Activated gamma-delta T cell treated with Interleukin-2 at 50 U/mL for 16 hours (primary cell): ENCODE results near the gene STAT3.
"Not testable (repeated sequence)": the region's sequence is repeated elsewhere in the genome, so short reads cannot be mapped to it uniquely, and the experiment has no call there.

Experiments used
- DNase-seq: peaks from one replicate; pipeline ENCODE4 v3.0.0-alpha.2; 2020

STAT3 gene

DNA sequence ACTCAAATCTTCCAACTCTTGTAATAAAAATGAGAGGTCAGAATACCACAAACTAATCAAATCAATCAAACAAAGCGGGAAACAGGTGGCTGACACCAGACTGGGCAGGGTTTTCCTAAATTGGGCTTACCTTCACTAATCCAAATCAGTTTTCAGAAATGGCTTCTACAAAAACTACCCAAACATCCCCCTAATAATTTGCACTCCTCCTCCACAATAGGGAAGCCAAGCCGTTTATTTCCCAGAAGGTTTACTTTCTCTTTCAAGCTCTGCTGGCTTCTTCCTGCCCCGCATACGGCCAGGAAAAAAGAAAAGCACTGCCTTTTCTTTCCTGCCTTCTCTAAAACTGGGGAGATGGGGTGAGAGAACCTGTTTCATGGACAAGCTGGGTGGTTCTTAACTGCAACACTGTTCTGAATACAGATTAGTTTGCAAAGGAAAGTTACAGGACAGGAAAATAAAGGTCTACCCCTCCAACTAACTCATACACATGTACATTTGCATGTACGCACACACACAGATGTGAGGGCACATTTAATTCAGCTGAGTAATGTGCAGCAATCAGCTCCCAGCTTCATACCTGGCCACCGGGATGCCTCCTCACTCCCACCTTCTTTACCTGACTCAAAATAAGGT is 9.2 kb downstream of the STAT3 start:
- no peak for DNase-seq

DNA sequence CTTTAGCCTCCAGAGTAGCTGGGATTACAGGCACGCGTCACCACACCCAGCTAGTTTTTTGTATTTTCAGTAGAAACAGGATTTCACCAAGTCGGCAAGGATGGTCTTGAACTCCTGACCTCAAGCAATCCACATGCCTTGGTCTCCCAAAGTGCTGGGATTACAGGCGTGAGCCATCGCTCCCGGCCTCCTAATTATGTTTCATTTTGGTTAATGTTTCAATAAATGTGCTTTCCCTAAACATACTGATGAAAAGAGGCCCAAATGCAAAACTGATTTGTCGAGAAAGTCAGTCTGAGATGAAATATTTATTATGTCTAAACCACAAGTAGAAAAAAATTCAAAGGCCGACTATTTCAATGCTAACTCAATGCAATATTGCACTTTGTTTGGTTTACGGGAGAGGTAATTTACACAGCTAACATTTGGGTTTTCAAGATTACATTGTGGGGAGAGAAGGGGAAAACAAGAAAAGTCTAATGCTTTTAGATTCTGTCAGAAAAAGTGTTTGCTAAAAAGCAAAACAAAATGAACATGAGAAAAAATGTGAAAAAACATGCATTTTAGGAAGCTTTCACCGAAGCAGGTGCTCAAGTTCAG is 9.8 kb downstream of the STAT3 start:
- no peak for DNase-seq

DNA sequence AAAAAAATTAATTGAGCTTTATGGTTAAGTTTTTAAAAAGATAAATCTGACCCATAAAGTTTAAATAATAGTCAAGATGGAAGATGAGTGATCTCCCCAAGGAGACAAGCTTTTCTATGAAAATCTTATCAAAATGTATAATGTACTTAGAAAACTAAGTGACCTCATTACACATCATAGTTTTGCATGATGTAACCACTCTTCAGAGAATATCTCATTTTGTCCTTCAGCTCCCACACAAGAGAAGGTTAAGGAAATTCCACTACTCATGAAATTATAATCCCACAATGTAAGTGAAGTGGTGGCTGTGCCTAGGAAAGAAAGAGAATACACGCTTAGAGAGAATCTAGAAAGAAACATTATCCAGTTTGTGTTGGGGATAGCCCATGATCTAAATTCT is 14.3 kb downstream of the STAT3 start:
- DNase-seq: no peak

DNA sequence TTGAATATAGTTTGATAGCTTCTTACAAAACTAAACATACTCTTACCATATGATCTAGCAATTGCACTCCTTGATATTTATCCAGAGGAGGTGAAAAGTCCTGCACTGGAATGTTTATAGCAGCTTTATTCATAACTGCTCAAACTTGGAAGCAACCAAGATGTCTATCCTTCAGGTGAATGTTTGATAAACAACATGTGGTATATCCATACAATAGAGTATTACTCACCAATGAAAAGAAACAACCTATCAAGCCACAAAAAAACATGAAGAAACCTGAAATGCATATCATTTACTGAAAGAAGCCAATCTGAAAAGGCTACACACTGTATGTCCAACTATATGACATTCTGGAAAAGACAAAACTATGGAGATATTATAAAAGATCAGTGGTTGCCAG is 16.1 kb downstream of the STAT3 start:
- DNase-seq: no peak

DNA sequence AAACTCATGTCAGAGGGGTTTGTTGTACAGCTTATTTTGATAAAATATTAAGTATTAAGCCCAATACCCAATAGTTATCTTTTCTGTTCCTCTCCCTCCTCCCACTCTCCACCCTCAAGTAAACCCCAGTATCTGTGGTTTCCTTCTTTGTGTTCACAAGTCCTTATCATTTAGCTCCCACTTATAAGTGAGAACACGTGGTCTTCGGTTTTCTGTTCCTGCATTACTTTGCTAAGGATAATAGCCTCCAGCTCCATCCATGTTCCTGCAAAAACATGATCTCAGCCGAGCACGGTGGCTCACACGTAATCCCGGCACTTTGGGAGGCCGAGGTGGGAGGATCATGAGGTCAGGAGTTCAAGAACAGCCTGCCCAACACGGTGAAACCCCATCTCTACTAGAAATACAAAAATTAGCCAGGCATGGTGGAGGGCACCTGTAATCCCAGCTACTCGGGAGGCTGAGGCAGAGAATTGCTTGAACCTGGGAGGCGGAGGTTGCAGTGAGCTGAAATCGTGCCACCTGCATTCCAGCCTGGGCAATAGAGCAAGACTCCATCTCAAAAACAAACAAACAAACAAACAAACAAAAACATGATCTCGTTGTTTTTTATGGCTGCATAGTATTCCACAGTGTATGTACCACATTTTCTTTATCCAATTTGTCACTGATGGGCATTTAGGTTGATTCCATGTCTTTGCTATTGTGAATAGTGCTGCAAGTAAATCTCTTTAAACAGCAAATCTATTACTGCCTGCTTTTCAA is 19.3 kb downstream of the STAT3 start:
- not testable (repeated sequence) for DNase-seq

DNA sequence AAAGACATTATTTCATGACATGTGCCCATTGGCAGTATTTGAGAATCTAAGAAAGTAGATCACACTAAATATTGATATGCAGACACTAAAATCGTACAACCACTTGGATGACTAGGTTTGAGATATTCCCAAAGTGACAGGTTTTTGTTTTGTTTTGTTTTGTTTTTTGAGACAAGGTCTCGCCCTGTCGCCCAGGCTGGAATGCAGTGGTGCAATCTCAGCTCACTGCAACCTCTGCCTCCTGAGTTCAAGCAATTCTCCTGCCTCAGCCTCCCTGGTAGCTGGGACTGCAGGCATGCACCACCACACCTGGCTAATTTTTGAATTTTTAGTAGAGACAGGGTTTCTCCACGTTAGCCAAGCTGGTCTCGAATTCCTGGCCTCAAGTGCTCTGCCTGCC is 19.9 kb downstream of the STAT3 start:
- not testable (repeated sequence) for DNase-seq

DNA sequence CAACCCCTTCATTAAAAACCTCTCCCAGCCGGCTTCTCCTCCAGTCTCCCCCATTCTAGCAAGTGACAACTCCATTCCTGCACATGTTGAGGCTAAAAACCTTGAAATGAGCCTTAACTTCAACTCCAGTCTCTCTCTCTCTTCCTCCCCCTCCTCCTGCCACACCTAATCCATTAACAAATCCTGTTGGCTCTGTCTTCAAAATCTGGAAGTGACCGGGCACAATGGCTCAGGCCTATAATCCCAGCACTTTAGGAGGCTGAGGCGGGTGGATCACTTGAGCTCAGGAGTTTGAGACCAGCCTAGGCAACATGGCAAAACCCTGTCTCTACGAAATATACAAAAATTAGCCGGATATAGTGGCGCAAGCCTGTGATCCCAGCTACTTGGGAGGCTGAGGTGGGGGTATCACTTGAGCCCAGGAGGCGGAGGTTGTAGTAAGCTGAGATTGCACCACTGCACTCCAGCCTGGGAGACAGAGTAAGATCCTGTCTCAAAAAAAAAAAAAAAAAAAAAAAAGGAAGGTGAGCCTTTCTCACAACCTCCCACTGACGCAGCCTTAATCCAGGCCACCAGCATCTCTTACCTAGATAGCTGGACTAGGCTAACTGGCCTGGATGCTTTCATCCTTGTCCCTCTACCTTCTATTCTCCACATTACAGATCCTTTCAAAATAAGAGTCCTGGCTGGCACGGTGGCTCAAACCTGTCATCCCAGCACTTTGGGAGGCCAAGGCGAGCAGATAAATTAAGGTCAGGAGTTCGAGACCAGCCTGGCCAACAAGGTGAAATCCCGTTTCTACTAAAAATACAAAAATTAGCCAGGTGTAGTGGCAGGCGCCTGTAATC is 21.8 kb downstream of the STAT3 start:
- not testable (repeated sequence) for DNase-seq

DNA sequence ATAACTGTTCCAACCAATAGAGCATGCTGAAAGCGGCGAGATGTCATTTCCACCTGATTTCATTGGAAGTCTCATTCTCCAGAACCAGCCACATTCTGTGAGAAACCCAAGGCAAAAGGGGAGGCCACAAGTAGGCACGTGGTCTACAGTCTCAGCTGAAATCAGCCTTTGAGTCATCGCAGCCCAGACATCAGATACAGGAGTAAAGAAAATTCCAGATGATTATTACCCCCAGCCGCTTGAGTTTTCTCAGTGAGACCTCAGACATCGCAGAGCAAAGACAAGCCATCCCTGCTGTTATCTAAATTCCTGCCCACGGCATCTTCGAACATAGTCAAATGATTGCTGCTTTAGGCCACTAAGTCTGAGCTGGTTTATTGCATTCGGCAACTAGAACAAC is 23.1 kb downstream of the STAT3 start:
- no peak for DNase-seq

DNA sequence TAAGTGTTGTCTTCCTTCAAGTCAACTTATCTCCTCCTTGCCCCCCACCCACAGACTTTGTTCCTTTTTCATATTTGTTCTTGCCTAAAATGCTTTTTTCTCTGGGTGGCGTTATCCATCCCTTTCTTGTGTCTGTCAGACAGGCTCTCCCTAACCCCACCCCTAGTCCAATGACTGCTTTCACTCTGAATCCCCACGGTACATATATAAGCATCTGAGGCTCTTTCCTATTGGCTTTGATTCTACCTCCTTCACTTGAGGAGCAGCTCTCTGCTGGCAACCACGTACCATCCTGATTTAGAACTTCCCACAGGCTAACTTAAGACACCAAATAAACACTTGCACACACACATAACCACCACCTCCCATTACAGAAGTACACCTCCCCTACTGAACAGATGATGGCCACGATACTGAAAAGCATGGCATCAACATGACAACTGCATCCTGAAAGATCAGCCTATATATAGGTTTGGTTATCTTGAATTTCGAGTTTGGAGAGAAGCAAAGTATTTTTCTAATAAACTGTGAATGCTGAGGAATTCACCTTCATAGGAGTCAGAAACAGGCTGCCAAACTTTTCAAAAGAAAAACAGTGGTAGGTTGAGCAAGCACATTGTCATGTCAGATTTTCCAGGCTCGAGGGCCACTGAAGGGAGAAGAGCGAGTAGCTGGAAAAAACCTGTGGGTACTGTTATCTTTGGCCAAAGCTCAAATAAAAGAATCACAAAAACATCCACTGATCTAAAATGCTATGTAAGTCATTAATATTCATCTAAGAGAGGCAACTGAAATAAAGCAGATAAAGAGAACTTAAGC is 24.3 kb downstream of the STAT3 start:
- DNase-seq: no peak

DNA sequence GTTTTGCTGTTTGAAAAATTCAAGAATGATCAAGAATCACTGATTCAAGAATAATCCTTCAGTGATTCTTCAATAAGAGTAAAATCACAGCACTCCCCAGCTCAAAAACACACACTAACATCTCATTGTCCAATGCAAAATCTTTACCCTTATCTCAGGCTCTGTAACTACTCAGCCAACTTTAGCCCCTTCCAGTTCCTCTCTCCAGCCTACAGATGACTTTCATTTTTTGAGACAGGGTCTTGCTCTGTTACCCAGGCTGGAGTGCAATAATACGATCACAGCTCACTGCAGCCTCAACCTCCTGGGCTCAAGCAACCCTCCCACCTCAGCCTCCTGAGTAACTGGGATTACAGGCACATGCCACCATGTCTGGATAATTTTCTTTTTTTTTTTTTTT is 25.0 kb downstream of the STAT3 start:
- DNase-seq: no peak

DNA sequence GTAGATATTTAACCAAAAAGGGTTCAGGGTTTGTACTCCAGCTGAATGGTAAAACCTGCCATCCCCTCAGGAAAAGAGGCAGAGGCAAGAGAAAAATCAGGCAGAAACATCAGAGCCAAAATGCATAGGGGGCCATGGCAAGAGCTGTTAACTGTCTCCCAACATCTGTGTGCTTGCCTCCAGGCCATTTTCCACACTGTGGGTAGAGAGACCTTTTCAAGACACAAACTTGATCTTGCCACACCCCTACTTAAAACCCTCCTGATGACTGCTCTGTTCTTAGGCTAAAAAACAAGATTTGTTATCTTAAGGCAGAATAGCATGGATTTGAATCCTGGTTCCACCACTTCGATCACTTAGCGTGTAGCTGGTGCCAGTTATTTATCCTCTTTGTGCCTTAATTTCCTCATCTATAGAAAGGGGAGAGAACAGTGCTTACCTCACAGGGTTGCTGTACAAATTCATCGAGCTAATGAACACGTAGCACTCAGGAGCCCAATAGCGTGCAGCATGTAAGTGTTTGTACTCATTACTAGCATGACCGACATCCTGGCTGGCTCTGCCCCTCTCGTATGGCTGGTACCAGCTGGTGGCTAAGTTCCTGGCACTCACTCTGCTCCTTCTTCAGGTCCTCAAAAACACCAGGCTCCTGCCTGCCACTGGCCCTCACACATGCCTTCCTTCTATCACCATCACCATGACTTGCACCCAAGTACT is 25.8 kb downstream of the STAT3 start:
- DNase-seq: no peak

DNA sequence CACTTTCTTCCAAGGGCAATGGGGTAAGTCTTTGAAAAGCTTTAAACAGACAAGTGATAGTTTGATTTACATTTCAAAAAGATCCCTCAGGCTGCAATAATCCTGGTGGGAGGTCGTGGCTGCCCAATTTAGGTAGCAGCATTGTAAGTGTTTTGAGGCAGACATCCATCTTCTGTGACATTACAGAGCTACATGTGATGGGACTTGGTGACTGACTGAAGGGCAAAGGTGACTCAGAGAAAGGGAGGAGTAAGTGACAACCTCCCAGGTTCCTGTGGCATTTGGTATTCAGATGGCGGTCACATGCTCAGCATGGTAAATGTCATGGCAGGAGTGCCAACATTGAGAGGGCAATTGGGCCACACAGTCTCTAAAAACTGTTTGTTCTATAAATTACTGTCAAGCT is 26.5 kb downstream of the STAT3 start:
- peak; percentile 34 for DNase-seq

DNA sequence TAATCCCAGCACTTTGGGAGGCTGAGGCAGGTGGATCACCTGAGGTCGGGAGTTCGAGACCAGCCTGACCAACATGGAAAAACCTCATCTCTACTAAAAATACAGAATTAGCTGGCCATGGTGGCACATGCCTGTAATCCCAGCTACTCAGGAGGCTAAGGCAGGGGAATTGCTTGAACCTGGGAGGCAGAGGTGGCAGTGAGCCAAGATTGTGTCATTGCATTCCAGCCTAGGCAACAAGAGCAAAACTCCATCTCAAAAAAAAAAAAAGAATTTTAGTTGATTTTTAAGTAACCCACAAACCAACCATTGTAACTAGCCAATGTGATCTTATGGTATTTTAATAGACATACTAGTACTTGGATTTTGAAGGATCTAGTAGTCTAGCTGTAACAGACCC is 27.9 kb downstream of the STAT3 start:
- not testable (repeated sequence) for DNase-seq

DNA sequence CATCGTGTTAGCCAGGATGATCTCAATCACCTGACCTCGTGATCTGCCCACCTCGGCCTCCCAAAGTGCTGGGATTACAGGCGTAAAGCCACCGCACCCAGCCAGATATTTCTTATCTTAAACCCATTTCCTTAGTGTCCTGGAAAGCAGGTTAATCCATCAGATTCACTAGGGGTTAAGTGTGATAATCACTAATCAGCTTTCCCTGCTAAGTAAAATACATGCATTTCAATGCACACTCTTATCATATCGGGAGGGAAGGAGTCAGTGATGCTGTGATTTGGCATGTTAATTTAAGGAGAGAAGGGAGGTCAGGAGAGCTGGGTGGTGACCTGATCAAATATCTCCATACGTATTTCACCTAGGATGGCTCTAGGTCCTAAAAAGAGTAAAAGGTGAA is 29.1 kb downstream of the STAT3 start:
- no peak for DNase-seq

DNA sequence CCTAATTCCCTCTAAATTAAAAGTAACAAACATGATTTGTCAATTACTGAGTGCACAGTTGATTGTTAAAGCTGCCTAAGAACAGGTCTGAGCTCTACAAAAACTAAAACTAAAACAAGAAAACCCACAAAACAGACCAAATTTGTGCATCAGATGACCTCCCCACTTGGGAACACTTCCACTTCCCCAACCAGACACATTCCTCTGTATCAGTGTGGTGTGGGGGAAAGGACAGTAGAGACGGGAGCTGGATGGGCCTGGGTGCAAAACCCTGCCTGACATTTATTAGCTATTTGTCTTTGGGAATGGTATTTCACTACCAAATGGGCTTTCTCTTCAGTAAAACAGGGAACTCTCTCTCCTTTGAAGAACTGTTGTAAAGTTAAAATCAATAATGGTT is 29.8 kb downstream of the STAT3 start:
- no peak for DNase-seq

DNA sequence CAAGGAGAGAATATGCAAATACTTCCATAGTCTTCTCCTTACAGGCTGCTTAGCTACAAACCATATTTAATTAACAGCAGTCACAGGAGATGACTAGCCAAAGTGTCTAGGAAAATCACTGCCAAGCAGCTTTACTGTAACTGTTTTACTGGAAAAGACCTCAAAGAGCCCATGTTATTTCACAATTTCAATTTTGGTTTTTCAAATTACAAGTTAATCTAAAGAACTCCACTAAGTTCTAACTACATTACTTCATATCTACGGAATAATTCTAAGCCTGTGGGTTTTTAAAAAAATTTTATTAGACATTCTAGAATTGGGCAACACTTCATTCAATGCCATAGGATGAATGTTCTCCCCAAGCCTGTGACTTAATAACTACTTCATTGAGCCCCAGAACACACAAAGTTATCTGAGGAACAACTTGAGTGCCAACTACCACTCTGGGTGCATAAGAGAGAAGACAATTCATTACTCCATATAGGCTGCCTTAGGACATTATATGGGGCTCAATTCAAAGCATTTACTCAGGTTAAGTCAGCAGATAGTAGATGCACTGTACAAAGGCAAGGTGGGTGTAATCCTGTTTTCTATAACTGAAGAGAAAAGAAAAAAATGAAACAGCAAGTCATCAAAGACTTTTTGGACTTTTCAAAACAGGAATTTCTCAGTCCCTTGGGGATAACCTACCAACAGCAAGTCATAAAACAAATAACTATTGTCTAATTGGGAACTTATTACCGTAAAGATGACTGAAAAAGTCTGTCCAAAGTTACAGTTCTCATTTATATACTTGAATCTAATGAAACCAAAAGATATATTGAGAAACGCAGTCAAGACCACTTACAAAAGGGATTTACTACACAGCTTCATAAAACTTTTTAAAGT is 33.0 kb downstream of the STAT3 start:
- DNase-seq: no peak

DNA sequence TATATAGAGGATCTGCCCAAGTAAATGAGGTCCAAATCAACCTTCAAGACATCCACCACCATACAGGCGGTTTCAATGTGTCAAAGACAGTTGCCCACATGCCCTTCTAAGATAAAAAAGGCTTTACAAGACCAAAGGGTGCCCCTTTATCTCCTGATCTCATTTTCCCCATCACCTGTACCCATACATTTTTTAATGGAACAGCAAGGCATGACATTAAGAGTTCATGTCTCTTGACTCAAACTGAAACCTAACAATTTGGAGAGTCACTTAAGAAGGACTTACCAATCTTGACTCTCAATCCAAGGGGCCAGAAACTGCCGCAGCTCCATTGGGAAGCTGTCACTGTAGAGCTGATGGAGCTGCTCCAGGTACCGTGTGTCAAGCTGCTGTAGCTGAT is 40.1 kb downstream of the STAT3 start:
- DNase-seq: no peak

DNA sequence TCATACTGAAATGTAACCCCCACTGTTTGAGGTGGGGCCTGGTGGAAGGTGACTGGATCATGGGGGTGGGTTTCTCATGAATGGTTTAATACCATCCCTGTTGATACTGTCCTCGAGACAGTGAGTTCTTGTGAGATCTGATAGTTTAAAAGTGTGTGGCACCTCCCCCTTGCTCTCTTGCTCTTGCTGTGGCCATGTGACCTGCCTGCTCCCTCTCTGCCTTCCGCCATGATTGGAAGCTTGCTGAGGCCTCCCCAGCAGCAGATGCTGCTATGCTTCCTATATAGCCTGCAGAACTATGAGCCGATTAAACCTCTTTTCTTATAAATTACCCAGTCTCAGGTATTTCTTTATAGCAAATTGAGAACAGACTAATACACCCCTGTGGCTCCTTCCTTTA is 40.6 kb downstream of the STAT3 start:
- no peak for DNase-seq

DNA sequence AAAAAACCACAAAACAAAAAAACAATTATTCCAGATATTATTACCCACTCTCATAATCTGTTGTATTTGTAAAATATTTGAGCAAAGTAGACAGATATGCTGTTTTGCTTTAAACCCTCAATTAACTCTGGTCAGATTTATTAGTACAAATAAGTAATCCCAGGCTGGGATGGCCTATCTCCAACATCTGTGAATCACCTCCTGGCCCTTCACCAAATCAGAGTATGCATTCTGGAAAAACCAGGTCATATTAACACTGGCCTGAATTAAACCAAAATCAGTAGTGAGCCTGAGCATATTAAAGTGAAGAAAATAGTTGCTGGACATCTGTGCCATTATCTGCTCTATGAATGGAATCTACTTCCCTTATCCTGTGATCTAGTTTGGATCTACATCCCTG is 41.0 kb downstream of the STAT3 start:
- DNase-seq: no peak

DNA sequence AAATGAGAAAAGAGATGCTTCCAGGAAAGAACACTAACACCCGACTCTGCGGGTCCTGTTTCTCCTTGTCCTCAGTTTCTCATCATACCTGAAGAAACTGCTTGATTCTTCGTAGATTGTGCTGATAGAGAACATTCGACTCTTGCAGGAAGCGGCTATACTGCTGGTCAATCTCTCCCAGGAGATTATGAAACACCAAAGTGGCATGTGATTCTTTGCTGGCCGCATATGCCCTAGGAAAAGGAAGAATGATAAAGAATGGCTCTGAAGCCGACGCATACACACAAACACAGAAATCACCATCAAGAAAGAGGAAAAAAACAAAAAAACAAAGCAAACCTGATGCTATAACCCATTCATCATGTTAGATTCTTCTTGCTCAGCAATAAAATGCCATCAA is 41.8 kb downstream of the STAT3 start:
- DNase-seq: no peak
